ENCODE measurements around the gene DIAPH3.

GRCh38 chr13:59748046-59748445, 415.7 kb downstream of the DIAPH3 start:
- no peak for TF ChIP-seq CTCF (IDR thresholded peaks at IDR 0.05)
- TF ChIP-seq POLR2A (IDR thresholded peaks at IDR 0.05), result no peak
- no peak for TF ChIP-seq POLR2AphosphoS5 (IDR thresholded peaks at IDR 0.05)

Measured in breast epithelium (tissue), 3 donors.